Activated gamma-delta T cell (primary cell): ENCODE data around the gene PXDN.
"Not testable (repeated sequence)": the region's sequence is repeated elsewhere in the genome, so short reads cannot be mapped to it uniquely, and the experiment has no call there.

Experiments
- DNase-seq: peaks from one replicate; lab custom pipeline; 2025; lab: John Stamatoyannopoulos, UW

The PXDN gene

DNA sequence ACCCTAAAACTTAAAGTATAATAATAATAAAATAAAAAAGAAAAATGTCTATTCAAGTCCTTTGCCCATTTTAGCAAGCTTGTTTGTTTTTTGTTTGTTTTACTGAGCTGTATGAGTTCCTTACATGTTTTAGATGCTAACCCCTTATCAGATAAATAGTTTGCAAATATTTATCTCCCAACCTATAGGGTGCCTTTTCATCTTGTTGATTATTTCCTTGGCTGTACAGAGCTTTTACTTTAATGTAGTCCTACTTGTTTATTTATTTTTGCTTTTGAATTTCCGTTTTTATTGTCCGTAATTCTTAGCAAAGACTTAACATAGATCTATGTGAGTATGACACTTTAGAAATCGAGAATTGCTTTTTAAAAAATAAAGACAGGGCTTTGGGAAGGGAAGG, 17.8 kb downstream of the PXDN start:
- DNase-seq = no peak

DNA sequence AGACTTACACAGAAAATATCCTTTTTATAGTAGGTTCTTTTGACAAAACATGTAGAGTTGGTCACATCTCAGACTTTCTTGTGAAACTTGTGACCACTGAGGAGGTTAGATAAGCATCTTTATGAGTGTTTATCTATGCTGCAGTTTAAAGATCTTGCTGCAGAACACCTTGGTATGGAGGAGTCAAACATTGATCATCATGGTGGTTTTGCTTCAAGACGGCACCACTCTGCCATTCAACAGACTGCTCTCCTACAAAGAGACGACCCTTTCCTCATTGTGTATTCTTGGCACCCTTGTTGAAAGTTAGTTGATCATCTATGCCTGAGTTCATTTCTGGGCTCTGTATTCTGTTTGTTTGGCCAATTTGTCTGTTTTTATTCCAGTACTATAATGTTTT, 20.0 kb downstream of the PXDN start:
- not testable (repeated sequence) for DNase-seq

DNA sequence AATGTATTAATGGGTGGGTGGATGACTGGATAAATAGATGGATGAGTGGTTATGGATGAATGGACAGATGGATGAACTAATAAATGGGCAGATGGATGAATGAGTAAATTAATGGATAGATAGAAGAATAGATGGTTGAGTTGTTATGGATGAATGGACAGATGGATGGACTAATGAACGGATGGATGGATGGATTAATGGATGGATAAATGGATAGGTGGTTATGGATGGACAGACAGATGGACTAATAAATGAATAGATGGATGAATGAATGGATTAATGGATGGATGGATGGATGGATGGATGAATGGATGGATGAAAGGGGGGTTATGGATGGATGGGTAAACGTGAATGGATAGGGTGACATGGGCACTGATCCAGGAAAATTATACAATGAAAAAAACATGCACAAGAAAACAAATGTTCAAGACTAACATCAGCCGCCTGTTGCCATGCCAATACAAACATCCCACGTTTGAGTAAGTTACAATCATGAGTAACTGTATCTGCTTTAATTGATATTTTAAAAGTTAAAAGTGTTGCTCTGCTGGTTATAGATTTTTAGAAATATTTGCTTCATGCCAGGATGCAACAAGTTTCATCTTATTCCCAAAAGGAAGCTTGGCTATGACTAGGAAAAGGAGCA, 20.8 kb downstream of the PXDN start:
- no peak for DNase-seq

GRCh38 chr2:1722692-1723091, 21.6 kb downstream of the PXDN start:
- DNase-seq = no peak

- no peak for DNase-seq
Measured at GRCh38 chr2:1721706-1722646, 22.3 kb downstream of the PXDN start.

- no peak for DNase-seq
Measured at GRCh38 chr2:1718339-1719220, 25.7 kb downstream of the PXDN start.

GRCh38 chr2:1717113-1717512, 27.2 kb downstream of the PXDN start:
- DNase-seq = no peak

- DNase-seq = no peak
Measured at GRCh38 chr2:1716441-1716840, 27.9 kb downstream of the PXDN start.

DNA sequence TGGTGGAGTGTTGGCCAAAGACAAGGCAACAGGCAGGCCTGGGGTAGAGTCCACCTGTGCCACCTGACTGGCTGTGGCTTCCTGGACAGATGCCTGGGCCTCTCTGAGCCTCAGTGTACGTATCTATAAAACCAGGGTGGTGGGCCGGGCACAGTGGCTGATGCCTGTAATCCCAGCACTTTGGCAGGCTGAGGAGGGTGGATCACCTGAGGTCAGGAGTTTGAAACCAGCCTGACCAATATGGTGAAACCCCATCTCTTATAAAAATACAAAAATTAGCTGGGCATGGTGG, 28.4 kb downstream of the PXDN start:
- DNase-seq = not testable (repeated sequence)

- DNase-seq = no peak
Measured at GRCh38 chr2:1715184-1716013, 28.9 kb downstream of the PXDN start.

DNA sequence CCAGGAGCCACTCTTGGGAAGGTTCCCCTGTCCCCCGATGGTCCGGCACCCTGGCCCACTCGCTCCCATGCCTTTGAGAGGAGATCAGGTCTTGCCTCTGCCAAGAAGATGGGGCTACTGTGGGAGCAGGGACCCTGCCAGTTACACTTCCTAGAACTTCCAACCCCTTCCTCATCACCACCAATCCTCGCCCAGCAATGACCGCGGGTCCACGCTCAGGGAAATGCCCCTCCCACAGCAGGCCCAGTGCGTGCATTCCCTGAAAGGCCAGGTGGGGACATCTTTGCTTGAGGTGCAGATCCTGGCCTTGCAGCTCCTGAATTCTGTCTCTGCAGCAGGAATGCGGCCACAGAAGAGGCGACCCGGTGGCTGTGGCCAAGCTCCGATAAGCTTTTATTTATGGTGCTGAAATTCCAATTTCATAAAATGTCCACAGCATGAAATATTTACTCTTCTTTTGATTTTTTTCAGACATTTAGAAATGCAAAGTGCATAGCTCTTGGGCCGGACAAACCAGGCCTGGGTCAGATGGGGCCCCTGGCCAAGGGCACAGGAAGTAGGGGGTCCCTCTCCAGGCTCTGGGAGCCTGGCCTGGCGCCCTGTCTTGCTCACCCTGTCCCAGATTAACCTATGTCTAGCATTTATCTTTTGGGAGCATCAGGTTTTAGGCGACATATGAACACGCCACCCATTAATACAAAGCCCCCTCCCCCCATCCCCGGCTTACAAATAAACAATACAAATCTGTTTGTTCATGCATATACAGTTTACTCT, 29.8 kb downstream of the PXDN start:
- DNase-seq = no peak

- no peak for DNase-seq
Measured at GRCh38 chr2:1713839-1714236, 30.5 kb downstream of the PXDN start.

DNA sequence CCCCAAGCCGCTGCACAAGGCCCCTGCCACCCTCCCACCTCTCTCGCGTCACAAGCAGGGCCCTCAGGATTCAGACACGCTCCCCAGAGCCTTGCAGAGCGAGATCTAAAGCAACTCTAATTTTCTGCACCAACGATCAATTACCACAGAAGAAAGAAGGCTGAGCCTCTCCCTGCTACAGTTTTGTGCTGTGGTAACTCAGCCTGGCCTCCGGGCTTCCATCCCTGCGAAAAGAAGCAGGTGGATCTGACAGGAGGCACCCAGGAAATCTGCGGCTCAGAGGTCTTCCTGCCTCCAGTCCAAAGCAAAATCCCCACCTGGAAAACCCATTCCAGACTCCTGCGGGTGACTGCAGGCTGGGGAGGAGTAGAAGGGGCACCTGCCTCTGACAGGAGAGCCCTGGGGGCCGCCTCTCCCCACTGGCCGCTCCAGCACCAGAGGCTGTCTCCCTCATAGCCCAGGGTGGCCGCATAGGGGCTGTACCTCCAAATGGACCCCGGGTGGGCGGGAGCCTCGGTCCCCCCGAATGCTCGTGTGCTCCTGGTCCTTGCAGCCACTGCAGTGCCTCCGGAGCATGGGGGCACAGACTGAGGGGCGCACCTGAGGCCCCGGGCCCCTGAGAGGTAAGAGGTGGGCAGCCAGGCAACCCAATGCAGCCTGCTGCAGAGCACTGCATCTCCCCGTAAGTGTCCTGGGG, 31.0 kb downstream of the PXDN start:
- DNase-seq = no peak

DNA sequence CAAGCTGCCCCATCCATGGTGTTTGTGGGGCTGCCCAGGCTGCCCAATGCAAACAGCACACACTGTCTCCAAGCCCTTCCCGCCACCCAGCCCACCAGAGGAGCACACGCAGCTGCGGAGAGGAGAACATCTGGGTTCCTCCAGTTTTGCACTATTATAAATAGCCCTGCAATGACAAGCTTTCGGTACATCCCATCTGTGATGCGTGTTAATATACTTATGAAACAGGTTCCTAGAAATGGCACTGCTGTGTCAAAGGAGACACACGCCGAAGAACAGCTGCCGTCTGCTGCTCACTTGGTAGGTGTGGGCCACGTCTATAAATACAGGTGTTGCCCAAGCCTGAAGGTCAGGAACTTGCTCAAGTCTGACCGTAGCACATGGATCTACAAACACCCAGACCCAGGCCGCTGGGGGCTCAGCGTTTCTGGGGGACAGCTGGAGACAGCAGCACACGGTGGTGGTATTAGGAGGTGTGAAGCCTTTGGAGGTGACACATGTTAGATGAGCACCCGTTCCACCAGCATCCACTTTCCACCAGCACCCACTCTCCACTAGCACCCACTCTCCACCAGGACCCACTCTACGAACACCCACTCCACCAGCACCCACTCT, 34.3 kb downstream of the PXDN start:
- DNase-seq = no peak

DNA sequence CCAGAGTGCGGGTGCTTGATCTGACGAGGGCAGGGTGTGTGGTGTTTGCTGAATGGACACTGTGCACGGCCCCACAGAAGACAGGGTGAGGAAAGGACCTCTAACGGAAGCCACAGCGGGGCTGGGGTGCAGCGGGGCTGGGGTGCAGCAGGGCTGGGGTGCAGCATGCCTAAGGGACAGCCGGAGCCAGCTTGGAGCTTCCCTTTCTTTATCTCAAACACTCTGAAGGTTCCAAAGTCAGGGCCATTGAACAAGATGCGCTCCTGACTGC, 35.0 kb downstream of the PXDN start:
- no peak for DNase-seq

DNA sequence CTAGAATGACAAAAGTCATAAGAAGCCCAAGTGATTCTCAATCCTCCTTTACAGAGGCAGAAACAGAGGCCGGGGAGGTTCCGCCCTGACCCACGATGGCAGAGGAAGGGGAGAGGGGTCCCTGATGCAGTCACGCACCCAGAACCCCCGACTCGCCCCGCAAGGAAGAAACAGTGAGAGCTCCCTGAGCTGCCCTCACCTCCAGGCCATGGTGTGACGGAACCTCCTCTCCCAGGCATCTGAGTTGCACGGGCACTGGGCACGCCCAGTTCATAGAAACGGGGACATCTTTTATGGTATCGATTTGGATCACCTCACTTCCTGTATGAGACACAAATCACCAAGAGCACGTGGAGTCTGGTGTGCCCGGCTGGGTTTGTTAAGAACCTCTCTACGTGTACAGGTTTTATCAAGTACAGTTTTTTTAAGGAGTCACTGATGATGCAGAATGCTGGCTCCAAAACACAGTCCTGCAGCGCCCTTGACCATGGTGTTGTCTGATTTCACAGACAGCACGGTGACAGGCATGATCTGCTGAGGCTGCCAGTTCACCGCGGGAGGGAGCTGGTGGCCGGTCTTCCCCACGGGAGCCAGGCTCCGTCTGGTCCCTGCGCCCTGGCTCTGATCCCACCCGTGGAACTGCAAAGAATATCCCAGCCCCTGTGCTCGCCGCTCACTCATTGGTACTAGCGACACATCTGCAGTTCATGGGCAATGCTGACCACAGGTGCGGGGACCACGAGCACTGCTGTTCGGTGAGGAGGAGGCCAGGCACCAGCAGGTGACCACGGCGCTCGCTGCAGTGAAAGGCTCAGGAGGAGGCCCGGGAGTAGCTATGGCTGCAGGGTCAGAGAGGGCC, 35.6 kb downstream of the PXDN start:
- DNase-seq = no peak

- DNase-seq = no peak
Measured at GRCh38 chr2:1707771-1708418, 36.4 kb downstream of the PXDN start.

GRCh38 chr2:1706089-1706841, 38.0 kb downstream of the PXDN start:
- DNase-seq = not testable (repeated sequence)
